ENCODE data around the gene NKD1.

DNA sequence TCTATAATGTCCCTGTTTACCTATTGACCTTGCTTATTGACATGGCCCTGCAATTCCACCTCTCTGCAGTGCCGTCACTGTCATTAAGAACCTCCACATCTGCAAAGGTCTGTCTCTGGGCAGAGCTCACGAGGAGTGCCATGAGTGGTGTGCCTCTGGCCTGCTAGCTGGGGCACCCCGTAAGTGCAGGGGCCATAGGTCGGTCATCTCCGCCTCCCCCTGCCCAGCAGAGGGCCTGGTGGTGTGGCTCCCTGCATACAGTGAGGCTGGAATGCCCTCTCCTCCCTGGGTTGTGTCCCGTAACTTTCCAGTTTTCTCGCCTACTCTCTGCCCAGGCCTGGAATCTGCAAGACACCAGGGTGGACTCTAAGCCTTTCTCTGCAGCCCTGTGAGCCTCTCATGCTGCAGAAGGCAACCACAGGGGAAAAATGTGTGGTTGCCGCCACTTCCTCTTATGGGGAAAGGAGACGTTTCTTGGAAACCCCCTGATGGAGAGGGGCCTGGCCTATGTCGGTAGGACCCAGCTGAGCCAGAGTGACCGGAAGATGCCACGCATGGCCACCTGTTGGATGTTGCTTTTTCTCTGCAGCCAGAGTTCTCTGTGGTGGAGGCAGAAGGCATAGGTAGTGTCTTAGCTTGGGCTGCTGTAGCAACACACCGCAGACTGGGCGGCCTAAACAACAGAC is 135.6 kb downstream of the NKD1 start:
- TF ChIP-seq, protein P1, sequence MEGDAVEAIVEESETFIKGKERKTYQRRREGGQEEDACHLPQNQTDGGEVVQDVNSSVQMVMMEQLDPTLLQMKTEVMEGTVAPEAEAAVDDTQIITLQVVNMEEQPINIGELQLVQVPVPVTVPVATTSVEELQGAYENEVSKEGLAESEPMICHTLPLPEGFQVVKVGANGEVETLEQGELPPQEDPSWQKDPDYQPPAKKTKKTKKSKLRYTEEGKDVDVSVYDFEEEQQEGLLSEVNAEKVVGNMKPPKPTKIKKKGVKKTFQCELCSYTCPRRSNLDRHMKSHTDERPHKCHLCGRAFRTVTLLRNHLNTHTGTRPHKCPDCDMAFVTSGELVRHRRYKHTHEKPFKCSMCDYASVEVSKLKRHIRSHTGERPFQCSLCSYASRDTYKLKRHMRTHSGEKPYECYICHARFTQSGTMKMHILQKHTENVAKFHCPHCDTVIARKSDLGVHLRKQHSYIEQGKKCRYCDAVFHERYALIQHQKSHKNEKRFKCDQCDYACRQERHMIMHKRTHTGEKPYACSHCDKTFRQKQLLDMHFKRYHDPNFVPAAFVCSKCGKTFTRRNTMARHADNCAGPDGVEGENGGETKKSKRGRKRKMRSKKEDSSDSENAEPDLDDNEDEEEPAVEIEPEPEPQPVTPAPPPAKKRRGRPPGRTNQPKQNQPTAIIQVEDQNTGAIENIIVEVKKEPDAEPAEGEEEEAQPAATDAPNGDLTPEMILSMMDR (conservative IDR thresholded peaks at IDR 0.05; ENCODE audit: low read length): no peak
- TF ChIP-seq EZH2phosphoT487 (IDR thresholded peaks at IDR 0.05; ENCODE audit: borderline replicate concordance): no peak

Measured in Loucy (cell line).